SU-DHL-6 (cell line): ENCODE measurements around the gene SLC12A8.

Source experiments
- H2AFZ ChIP-seq: fragments of 200-600 bp; sonication (generic); 2 replicates; pipeline ENCODE4 v1.6.1; 2014; ENCODE audit warnings: low read depth, mild to moderate bottlenecking, moderate library complexity, mixed read lengths, antibody characterized with exemption, low read length; ENCODE audit not compliant: severe bottlenecking
- H3F3A ChIP-seq: fragments of 200-600 bp; shearing (Covaris generic); 2 replicates; pipeline ENCODE4 v1.6.0; 2016; ENCODE audit warnings: antibody characterized with exemption, mild to moderate bottlenecking; ENCODE audit not compliant: insufficient read depth
- H3K27ac ChIP-seq: fragments of 200-600 bp; sonication (generic); 2 replicates; pipeline ENCODE4 v1.5.1; 2016; ENCODE audit warnings: low read depth, mild to moderate bottlenecking, low read length, moderate library complexity, mixed read lengths
- H3K27me3 ChIP-seq: fragments of 200-600 bp; sonication (generic), shearing (Covaris generic); 2 replicates; pipeline ENCODE4 v1.6.0; 2014; ENCODE audit warnings: mild to moderate bottlenecking, low read length
- H3K36me3 ChIP-seq: fragments of 200-600 bp; sonication (generic); 2 replicates; pipeline ENCODE4 v1.6.1; 2014; ENCODE audit warnings: mild to moderate bottlenecking, low read length, mixed read lengths
- H3K4me2 ChIP-seq: fragments of 300-600, 200-600 bp; shearing (Covaris generic), sonication (generic); 2 replicates; pipeline ENCODE4 v1.6.0; 2014; ENCODE audit warnings: low read length, low read depth, mild to moderate bottlenecking; ENCODE audit not compliant: poor library complexity, severe bottlenecking
- H3K4me3 ChIP-seq: fragments of 200-600 bp; sonication (generic); 2 replicates; pipeline ENCODE4 v1.5.1; 2014; ENCODE audit warnings: antibody characterized with exemption, low read length, mild to moderate bottlenecking, mixed read lengths; ENCODE audit not compliant: insufficient read depth, poor library complexity, severe bottlenecking
- H3K79me2 ChIP-seq: fragments of 200-600 bp; sonication (generic); 2 replicates; pipeline ENCODE4 v1.6.1; 2014; ENCODE audit warnings: mild to moderate bottlenecking, low read length, moderate library complexity; ENCODE audit not compliant: insufficient read depth
- H3K9ac ChIP-seq: fragments of 200-600 bp; sonication (generic); 2 replicates; pipeline ENCODE4 v1.7.0; 2014; ENCODE audit warnings: mild to moderate bottlenecking, low read length
- H3K9me2 ChIP-seq: fragments of 200-600 bp; sonication (generic); replicated peaks from 2 replicates; pipeline ENCODE4 v1.6.1; 2014; ENCODE audit warnings: low read length; ENCODE audit not compliant: insufficient read depth
- H3K9me3 ChIP-seq: fragments of 200-600 bp; sonication (generic); 2 replicates; pipeline ENCODE4 v1.6.1; 2014; ENCODE audit warnings: low read length, mixed read lengths; ENCODE audit not compliant: insufficient read depth
- H4K20me1 ChIP-seq: fragments of 200-600 bp; sonication (generic); 2 replicates; pipeline ENCODE4 v1.6.1; 2014; ENCODE audit warnings: low read depth, mild to moderate bottlenecking, antibody characterized with exemption, low read length, moderate library complexity, mixed read lengths
- CTCF ChIP-seq: fragments of 200-600 bp; sonication (generic); IDR thresholded peaks from one replicate; pipeline ENCODE4 v1.5.1; 2017; ENCODE audit warnings: antibody characterized with exemption, mild to moderate bottlenecking, low read length, moderate library complexity; ENCODE audit not compliant: insufficient read depth, poor library complexity, severe bottlenecking
- EZH2phosphoT487 ChIP-seq: fragments of 200-600 bp; sonication (generic), shearing (Covaris generic); conservative IDR thresholded peaks from 2 replicates; pipeline ENCODE4 v1.6.1; 2018; ENCODE audit warnings: mild to moderate bottlenecking, antibody characterized with exemption, low read length, moderate library complexity, mixed read lengths

Gene SLC12A8

GRCh38 chr3:125117631-125118191 is 94.8 kb downstream of the SLC12A8 start:
- no peaks in the 10 kb centered on the region for H3F3A ChIP-seq
- no peak overlapping the region for H3K27ac ChIP-seq
- H3K4me2 ChIP-seq, result no peak overlapping the region
- no peak for TF ChIP-seq CTCF
- no peak for TF ChIP-seq EZH2phosphoT487
- no peak overlapping the region for H3K9ac ChIP-seq
- no peaks in the 10 kb centered on the region for H4K20me1 ChIP-seq
- H3K4me3 ChIP-seq, result no peak overlapping the region
- no peaks in the 10 kb centered on the region for H3K79me2 ChIP-seq
- no peaks in the 10 kb centered on the region for H3K36me3 ChIP-seq
- H3K27me3 ChIP-seq, result no peaks in the 10 kb centered on the region
- no peaks in the 10 kb centered on the region for H3K9me2 ChIP-seq
- no peak overlapping the region for H2AFZ ChIP-seq
- no peaks in the 10 kb centered on the region for H3K9me3 ChIP-seq

GRCh38 chr3:125116311-125117080 is 96.1 kb downstream of the SLC12A8 start:
- Histone ChIP-seq H3K27me3 (no peaks in the 10 kb centered on the region), H3K4me3 (no peak overlapping the region), H4K20me1 (no peaks in the 10 kb centered on the region), H3K36me3 (no peaks in the 10 kb centered on the region), H3F3A (no peaks in the 10 kb centered on the region), H3K9me2 (no peaks in the 10 kb centered on the region), H2AFZ (no peak overlapping the region), H3K79me2 (no peaks in the 10 kb centered on the region), H3K4me2 (no peak overlapping the region), H3K9ac (no peak overlapping the region), H3K27ac (no peak overlapping the region), H3K9me3 (no peaks in the 10 kb centered on the region)
- no peak for TF ChIP-seq CTCF
- no peak for TF ChIP-seq EZH2phosphoT487

GRCh38 chr3:125115640-125116039 is 96.9 kb downstream of the SLC12A8 start:
- TF ChIP-seq CTCF (no peak), EZH2phosphoT487 (no peak)
- Histone ChIP-seq H3K27ac (no peak overlapping the region), H3K4me3 (no peak overlapping the region), H3K9ac (no peak overlapping the region), H2AFZ (no peak overlapping the region), H3K27me3 (no peaks in the 10 kb centered on the region), H3K79me2 (no peaks in the 10 kb centered on the region), H3K4me2 (no peak overlapping the region), H3F3A (no peaks in the 10 kb centered on the region), H4K20me1 (no peaks in the 10 kb centered on the region), H3K9me2 (no peaks in the 10 kb centered on the region), H3K36me3 (no peaks in the 10 kb centered on the region), H3K9me3 (no peaks in the 10 kb centered on the region)
